Islet of Langerhans (tissue), 1 donor: ENCODE measurements around the gene DEPDC5.

ENCODE experiments used
- FAIRE-seq: peaks from one replicate; lab custom pipeline; 2011; peaks lifted over from hg19 to GRCh38; lab: Jason Lieb, UNC

Gene DEPDC5

GRCh38 chr22:31852691-31853421 lies 99.0 kb downstream of the DEPDC5 start:
- FAIRE-seq = no peak

GRCh38 chr22:31853736-31854495 lies 100.1 kb downstream of the DEPDC5 start:
- FAIRE-seq = no peak

- FAIRE-seq = peak; percentile 99
These were observed 103.4 kb downstream of the DEPDC5 start for GRCh38 chr22:31857247-31857646.

GRCh38 chr22:31861226-31861840 lies 107.5 kb downstream of the DEPDC5 start:
- FAIRE-seq = no peak

GRCh38 chr22:31866918-31867317 lies 113.1 kb downstream of the DEPDC5 start:
- FAIRE-seq = no peak

GRCh38 chr22:31867386-31868153 lies 113.8 kb downstream of the DEPDC5 start:
- no peak for FAIRE-seq

- no peak for FAIRE-seq
These were observed 115.9 kb downstream of the DEPDC5 start for GRCh38 chr22:31869739-31870138.

- FAIRE-seq = peak; percentile 95
These were observed 117.1 kb downstream of the DEPDC5 start for GRCh38 chr22:31870890-31871289.

- FAIRE-seq = no peak
These were observed 117.7 kb downstream of the DEPDC5 start for GRCh38 chr22:31871480-31871879.

GRCh38 chr22:31872209-31872608 lies 118.4 kb downstream of the DEPDC5 start:
- FAIRE-seq = no peak

GRCh38 chr22:31874821-31875220 lies 121.0 kb downstream of the DEPDC5 start:
- no peak for FAIRE-seq

- FAIRE-seq = no peak
These were observed 122.5 kb downstream of the DEPDC5 start for GRCh38 chr22:31876156-31876920.

- FAIRE-seq = no peak
These were observed 125.8 kb downstream of the DEPDC5 start for GRCh38 chr22:31879585-31879984.

GRCh38 chr22:31881200-31881599 lies 127.4 kb downstream of the DEPDC5 start:
- no peak for FAIRE-seq

- peak; percentile 5 for FAIRE-seq
These were observed 128.0 kb downstream of the DEPDC5 start for GRCh38 chr22:31881865-31882264.

GRCh38 chr22:31882971-31883370 lies 129.2 kb downstream of the DEPDC5 start:
- FAIRE-seq = no peak

- FAIRE-seq = no peak
These were observed 130.2 kb downstream of the DEPDC5 start for GRCh38 chr22:31883989-31884388.

GRCh38 chr22:31891366-31892079 lies 137.7 kb downstream of the DEPDC5 start:
- FAIRE-seq = peak; percentile 88

- FAIRE-seq = no peak
These were observed 138.2 kb downstream of the DEPDC5 start for GRCh38 chr22:31892080-31892433.

- no peak for FAIRE-seq
These were observed 139.6 kb downstream of the DEPDC5 start for GRCh38 chr22:31893460-31893859.
